Activated T-cell treated with anti-CD3 and anti-CD28 coated beads for 1 hour (primary cell): ENCODE data around the gene AK9.

Experiments
- DNase-seq: peaks from one replicate; pipeline ENCODE4 v3.0.0-alpha.2; 2020; ENCODE audit warnings: low read depth

Gene AK9

DNA sequence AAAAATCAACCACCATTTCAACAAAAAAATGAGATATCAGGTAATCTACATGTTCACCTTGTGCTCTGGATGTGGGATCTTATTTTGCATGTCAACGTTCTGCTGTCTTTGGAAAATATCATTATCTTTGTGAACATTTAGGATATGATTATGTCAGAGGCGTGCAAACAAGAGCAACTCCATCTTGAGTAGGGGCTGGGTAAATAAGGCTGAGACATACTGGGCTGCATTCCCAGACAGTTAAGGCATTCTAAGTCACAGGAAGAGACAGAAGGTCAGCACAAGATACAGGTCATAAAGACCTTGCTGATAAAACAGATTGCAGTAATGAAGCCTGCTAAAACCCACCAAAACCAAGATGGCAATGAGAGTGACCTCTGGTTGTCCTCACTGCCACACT is 179.2 kb downstream of the AK9 start:
- DNase-seq = no peak

DNA sequence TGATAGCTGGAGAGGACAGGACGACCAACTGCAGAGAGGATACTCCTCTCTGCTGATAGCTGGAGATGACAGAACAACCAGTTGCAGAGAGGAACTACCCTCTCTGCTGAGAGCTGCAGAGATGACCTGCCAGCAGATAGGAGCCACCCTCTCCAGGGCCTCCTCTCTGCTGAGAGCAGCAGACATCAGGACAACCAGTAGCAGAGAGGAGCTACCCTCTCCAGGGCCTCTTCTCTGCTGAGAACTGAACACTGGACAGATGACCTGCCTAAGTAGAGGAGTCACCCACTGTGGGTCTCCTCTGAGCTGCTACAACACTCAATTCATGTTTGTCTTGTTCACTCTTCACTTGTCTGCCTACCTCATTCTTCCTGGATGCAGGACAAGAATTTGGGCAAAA is 180.6 kb downstream of the AK9 start:
- DNase-seq = no peak

DNA sequence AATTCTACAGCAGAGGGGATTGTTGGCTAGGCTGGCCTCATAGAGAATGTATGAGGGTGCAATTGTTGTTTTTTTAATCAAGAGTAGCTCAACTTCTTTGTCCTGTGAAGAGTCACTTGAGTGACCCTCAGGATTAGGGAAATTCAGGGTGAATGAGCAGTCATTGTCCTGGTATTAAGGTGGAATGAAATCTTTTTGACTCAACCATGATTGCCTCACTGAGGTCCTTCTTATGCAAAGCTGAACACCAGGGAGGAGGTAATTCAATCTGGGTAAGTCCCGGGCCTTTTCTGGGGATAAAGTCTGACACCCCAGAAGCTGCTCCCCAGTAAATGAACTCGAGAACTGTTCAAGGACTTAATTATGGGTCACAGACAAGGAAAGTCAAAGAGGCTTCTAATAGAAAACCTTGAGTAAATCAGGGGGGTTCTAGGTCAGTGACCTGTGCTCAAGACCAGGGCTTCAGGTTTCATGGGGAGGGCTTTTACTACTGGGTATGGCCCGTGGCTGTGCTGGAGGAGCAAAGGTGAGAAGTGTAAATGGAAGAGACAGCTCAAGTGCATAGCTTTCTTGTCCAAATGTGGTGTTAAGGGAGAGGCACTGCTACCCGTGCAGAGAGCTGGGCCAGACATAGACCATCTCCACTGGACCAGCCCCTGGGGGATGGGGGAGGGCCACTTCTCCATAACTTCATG is 182.7 kb downstream of the AK9 start:
- no peak for DNase-seq

DNA sequence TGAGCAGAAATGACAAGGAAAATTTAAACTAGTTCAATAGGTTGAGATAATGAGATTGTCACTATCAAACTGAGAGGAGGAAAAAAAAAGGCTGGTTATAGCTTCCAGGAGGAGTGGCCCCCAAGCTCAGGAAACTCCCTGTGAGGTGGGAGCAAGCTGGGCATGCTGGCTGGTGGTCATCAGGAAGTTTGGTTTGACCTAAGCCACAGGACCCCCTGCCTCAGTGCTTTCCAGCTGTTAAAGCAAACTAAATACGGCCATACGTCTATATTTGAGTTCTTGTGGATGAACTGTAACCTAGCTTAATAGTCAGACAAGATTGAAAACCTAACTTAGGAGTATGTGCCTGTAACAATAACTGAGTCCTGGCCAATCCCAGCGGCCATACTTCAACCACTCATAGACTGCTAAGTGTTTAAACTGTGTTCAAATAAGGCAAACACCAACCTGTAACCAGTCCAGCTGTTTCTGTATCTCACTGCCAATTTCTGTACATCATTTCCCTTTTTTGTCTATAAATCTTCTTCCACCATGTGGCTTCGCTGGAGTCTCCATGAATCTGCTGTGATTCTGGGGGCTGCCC is 183.4 kb downstream of the AK9 start:
- no peak for DNase-seq

DNA sequence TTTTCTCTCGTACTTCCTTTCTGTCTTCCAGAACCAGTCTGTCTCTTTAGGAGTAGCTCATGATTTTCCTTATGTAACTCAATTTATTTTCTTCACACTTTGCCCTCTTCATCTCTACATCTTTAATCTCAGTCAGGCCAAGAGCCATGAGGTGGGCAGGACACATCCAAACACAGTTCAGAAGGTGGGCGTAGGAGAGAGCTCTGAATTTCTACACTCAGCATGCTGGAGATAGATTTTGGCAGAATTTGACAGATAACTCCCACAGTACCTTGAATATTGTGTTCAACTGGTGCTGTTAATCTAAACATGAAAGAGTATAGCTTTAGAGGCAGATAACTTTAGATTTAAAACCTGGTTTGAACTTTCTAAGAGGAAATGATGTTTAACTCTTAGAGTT is 184.2 kb downstream of the AK9 start:
- no peak for DNase-seq

DNA sequence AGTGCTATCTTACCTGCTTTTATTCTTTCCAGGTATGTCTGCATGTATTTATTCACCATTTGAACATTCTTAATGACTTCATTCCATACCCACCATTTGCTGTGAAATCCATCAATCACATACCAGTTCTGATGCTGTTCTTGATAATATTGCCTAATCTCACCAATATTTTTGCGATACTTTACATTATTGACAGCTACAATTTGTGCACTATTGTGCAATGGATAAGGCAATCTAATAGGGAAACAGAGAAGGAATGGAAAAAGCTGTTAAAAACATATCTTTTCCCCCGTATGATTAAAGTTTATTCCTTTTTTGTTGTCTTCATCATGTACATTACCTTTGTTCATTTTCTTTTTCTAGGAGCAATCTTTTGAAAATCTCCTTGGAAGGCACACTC is 184.7 kb downstream of the AK9 start:
- no peak for DNase-seq

DNA sequence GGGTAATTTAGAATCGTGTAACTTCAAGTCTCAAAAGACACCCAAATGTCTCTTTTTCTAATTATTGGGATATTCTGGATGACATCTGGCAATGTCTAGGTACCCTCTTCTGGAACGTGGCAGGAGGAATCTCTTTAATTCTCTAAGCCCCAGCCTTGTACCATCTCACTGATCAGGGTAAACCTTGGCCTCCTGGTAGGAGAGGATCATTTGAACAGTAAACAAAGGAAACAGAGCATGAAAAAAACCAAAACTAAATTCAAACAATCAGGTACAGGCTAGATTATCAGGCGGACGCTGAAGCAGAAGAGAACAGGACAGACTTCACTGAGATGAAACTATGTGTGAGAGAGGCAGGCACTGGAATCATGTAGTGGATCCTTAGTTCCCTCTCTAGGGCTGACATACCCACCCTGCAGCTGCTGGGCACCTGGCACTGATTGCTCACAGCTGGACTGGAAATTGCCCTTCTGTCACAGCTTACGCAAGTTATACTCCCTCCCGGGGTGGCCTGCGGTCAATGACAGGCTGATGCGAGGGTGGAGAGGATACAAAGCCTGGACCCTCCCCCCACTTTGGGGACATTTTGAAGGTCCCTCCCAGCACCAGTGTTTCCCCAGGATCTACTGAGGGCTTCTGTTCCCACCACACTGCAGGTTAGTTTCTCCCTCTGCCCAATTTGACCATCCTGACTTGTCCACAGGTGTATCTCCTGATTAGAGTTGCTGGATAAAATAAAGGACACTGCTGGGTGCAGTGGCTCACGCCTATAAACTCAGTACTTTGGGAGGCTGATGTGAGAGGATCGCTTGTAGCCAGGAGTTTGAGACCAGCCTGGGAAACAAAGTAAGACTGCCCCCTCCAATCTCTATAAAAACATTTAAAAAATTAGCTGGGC is 187.4 kb downstream of the AK9 start:
- DNase-seq = no peak

DNA sequence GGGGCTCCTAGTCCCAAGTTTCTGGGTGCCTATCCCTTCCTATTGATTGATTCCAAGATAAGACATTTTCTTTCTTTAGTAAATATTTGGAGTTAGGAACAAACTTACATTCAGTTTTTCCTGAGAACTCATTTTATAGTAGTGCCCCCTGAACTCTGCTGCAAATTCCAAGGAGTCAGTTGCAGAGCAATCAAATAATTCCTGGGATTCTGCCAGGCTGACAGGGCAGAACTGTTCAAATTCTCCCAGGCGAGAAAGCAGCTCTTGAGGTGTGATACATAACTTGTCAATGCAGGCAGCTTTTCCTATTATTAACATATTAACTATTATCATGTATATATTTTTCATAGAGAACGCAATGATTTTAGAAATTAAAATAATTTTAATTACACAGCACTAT is 192.1 kb downstream of the AK9 start:
- DNase-seq = no peak

DNA sequence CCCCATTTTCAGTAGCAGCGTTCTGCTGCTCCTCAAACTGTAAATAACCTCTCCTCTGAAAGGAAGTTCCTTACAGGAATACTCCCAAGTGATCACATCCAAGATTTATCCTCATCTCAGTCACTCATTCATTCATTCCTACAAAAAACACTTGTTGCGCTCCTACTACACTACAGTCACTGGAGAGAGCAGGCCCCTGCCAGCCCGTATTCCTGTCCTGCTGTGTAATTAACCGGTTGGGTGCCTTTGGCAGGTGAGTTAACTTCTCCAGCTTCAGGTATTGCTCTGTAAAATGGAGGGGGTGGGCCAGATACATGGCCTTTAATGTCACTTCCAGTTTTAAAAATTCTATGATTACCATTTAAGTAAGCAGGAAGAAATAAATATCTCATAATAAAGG is 192.9 kb downstream of the AK9 start:
- DNase-seq = no peak

DNA sequence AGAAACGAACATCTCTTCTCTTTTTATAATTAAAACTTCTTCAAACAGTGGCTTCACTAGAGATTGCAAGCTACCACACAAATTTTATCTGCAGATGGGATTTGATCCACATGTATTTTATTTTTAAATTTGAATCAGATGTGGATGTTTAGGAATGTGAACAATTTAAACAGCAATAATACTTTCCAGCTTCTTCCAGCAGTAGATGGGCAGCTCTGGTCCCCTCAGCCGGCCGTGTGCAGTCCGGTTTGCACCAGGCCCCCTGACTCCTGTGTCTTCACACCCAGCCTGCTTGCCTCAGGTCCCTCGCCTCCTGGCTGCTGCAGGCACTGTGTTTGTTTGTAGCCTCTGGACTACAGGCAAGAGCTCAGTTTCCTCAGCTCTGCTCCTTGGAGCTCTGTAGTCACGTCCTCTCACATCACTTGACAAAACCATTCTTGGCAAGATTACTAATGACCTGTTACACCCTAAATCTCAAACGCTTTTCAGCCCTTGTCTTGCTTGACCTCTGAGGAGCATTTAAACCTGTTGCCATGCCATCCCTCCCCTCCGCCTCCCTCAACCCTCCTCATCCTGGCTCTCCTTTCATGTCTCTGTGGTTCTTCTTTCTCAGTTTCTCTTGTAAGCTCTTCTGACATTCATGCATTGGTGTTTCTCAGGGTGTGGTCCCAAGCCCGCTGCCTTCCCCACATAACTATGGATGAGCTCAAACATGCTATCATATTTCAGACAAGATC is 194.8 kb downstream of the AK9 start:
- DNase-seq = no peak

DNA sequence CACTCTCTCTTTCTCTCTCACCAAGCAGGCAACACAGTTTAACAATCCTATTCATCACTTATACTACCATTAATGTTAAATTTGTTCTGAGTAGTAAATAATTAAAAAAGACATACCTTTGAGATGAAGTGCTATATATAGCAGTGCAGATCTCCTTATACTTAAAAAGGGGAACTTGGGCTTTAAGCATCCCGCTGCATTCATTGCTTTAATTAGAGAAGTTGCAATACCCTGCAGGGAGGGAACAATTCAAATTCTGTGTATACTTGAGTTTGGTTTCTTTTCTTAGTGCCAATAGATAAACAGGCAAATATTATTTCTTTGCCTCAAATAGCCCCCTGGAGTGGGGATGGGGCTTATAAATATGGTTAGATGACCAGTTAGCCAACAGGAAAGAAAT is 197.1 kb downstream of the AK9 start:
- DNase-seq = no peak

DNA sequence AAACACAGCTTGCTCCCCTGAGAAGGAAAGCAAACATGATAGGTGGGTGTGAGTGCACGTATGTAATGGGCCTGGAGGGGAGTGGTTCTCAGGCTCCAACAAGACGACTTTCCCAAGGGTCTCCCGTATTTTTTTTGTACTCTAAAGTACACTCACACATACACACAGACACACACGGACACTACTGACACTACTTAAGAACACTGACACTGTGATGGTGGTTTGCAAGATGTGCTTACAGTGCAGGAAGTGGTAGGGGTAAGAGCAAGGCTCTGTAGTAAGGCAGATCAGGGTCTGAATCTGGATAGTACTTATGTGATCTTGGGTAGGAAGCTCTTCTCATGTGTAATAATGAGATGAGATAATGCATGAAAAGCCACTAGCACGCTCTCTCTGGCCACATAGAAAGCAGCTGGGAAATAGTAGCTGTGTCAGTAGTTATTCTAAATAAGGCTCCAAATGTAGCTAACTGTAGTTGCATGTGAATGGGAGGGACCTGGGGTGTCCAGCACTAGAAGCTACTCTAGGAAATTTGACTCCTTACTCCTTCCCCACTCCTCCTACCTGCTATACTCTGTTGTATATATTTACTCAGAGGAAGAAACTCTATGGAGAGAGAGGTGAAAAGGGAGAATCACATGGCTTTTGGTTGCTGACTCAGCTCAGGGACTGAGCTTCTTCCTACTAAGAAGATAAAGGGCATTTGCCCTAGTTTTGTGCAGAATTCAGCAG is 199.6 kb downstream of the AK9 start:
- DNase-seq = no peak

DNA sequence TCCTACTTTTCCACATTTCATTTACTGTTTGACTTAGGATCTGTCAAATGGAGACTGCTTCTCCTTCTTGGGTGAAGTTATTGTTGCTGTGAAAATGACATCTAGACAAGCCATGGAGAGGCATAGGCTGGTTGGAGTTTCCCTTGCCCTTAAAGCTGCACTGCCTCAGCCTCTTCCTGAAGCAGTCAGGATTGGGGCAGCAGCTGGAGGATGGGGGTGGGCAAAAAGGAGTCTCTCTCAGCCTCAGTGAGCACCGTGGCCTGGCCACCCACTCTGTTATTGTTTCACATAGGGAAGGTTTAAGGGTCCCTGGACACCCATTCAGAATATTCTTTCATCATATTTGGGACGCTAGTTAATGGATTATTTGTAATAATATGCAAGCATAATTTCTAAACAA is 200.3 kb downstream of the AK9 start:
- DNase-seq = no peak

DNA sequence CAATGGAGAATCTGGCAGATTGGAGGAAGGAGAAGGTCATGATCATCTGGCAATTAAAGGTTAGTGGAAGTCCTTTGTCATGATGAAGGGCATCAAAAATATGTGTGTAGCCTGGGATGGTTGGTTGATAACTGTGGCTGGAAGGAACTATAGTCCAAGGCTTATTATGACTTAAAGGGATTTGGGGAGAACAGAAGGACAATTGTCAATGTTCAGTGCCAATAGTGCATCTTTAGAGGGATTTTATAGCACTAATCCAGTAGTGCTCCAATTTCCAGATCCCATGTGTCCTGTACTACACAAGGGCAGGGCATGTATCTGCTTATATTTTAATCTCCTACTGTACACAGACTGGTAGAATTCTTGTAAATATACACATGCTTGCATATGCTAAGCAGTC is 203.0 kb downstream of the AK9 start:
- no peak for DNase-seq

DNA sequence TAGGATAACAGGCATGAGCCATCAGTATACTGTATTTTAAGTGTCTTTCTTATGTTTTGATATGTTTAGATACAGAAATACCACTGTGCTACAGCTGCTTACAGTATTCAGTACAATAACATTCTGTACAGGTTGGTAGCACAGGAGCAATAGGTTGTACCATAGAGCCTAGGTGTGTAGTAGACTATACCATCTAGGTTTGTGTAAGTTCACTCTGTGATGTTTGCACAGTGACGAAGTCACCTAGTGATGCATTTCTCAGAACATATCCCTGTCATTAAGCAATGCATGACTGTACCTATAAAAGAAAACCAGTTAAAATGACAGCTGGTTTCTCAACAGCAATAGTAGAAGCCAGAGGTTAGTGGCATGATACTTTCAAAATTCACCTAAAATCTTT is 204.9 kb downstream of the AK9 start:
- no peak for DNase-seq

DNA sequence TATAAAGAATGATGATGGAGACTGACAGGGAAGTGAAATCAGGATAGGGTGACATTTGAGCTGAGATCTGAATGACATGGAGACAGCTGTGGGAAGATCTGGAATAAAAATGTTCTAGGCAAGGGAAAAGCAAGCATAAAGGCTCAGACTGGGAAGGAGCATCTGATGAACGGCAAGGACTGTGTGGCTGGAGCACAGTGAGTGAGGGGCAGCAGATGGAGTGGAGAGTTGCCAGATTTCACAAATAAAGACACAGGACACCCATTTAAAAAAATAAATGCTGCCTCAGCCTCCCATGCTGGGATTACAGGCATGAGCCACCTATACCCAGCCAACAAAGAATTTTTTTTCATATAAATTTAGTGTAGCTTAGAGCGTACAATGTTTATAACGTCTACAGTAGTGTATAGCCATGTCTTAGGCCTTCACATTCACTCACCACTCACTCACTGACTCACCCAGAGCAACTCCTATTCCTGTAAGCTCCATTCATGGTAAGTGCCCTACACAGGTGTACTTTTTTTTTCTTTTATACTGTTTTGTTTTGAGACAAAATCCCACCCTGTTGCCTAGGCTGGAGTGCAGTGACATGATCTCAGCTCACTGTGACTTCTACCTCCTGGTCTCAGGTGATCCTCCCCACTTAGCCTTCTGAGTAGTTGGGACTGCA is 205.6 kb downstream of the AK9 start:
- DNase-seq = no peak

DNA sequence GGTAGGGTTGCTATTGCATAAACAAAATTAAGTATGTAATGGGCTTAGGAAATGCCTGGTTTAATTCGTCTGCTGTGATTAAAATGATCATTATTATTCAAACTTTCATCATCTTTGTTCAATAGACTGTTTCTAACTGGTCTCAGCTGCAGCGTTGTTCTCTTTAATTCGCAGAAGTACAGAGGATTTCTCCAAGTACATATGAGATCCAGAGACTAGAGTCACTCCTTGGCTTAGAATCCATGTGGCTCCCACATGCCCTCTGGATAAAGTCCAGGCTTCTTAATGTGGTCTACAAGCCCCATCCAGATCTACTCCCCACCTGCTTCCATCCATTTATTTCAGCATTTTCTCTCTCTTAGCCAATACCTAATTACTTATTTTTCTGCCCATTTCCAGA is 206.9 kb downstream of the AK9 start:
- DNase-seq = no peak

DNA sequence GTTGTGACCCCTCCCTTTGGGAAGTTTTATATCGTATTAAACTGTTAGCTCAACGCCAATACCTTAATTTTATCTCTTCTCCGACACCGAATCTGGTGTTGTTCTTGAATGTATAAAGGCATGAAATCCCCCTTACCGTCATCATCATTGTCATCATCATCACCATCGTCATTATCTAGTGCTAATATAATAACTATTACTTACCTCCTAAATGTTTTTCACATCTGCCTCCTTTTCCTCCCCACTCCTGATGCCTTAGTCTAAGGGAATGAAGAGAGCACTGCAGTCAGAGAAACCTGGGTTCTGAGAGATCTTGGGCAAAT is 207.3 kb downstream of the AK9 start:
- DNase-seq = no peak

DNA sequence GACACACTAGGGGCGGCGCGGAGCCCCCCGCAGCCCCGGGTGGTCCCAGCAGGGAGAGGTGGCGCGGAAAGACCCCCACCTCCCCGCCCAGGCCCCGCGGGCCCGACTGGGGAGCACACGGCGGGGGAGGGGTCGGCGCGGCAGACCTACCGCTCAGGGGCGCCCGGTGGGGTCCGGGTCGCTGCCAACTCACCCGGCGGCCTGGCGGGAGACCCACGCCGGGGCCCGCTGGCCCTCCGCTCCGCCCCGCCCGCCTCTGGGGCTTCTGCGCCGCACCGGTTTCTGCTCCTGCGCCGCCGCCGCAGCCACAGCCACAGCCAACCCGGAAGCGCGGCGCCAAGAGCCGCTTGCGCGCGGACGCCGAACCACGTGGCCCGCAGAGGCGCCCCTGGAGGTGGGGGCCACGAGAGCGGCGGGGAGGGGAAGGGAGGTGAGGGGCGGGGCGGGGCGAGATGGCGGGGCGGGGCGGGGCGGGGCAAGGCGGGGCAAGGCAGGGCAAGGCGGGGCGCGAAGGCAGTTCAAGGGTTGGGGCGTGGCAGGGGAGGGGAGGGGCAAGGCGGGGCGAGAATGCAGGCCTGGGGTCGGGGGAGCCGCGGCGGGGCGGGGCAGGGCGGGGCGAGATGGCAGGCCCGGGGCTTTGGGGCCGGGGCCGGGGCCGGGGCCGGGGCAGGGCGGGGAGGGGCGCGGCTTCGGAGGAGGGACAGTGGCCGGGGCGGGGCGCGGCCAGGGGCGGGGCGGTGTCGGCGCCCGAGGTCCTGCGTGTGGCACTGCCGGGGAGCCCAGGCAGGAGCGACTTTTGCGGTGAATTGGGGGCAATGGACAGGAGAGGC is 207.9 kb downstream of the AK9 start, which contains the start of gene ZBTB24:
Gene ZBTB24 (minus strand): TSS at position 315 of the 830 bp plus-strand sequence. CDS start 1,193 bp downstream, outside the sequence.
- DNase-seq = peak; percentile 83

DNA sequence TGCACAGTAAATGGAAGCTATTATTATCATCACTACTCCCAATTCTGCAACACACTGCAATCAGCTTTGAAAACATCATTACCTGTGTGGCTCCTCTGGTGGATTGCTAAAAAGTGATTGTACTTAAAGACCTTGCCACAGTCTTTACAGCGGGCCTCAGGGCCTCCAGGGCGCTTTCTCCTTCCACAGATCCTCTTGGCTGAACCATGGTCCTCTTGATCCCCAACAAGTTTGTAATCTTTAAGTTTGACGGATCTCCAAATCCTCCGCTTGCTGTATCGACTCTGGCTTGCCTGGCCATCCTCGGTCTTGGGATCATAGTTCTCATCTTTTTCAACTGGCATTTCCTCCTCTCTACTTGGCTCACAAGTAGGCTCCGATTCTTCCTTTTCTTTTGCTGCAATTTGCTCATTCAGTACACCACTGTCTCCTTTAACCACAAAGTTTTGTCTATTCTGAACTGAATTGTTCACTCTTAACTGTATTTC is 210.0 kb downstream of the AK9 start:
- DNase-seq = no peak
